Stimulated activated CD8-positive, alpha-beta memory T cell treated with anti-CD3 and anti-CD28 coated beads, Interleukin-7, amount 100 ng/mL, for 1 hour (primary cell): ENCODE measurements around the gene ABCA9.
"Not testable (repeated sequence)": the region's sequence is repeated elsewhere in the genome, so short reads cannot be mapped to it uniquely, and the experiment has no call there.

Experiments used
- DNase-seq, 2 donors: peaks; one replicate each; pipeline ENCODE4 v3.0.0-alpha.2; 2020; ENCODE audit warnings: low read depth in 2 of 2

ABCA9 gene

DNA sequence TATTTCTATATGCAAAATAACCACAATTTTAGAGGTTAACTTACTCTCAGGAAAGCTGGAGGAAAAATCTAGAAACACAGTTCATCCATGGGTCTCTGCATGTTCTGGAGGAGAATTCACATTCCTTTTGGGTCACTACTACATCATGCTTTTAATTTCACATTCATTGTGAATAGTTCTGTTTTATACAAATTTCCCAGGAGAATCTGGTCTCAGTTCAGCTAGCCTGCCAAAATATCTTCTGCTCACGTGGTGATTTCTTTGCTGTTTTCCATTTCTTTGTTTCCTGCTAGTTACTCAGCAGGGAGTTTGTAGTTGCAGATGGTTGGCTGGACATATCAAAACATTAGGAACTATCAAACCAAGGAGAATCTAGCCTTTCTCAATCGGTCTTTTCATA, at the start of gene ABCA9:
TSS of gene ABCA9 (minus strand) at position 106 of the 400 bp plus-strand sequence. CDS start 9,801 bp downstream, outside the sequence.
- DNase-seq = no peak

- DNase-seq = no peak
Observed at GRCh38 chr17:69105907-69106730, 45.4 kb upstream of the ABCA9 start.

DNA sequence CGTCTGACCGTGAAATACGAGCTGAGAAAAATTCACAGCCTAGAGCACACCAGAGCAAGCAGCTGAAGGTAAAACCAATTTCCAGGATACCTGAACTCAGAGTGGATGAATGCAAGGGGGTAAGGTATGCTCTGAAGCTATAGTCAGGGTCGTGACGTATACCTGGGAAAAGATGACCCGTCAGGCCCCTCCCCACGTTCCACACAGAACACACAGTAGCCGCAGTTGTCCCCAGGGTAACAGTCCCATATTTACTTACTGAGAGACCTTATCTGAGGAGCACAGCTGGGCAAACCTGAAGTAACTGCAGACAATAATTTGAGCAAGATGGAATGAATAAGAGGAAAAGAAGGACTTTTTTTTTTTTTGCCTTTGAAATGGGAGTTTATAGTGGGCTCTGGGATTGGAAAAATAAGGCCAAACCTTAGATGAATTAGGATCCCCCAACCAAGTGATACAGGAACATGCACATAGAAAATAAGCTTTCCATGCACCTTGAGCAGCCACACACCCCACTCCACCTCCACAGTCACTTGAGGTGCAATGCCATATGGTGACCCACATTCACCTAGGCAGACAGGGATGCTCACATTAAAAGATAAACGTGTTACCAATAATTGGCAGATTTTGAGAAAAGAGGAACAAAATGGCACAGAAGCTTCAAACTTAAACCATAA, 43.0 kb upstream of the ABCA9 start:
- no peak for DNase-seq

GRCh38 chr17:69098625-69099024, 37.9 kb upstream of the ABCA9 start:
- no peak for DNase-seq

GRCh38 chr17:69096541-69096940, 35.8 kb upstream of the ABCA9 start:
- no peak for DNase-seq

DNA sequence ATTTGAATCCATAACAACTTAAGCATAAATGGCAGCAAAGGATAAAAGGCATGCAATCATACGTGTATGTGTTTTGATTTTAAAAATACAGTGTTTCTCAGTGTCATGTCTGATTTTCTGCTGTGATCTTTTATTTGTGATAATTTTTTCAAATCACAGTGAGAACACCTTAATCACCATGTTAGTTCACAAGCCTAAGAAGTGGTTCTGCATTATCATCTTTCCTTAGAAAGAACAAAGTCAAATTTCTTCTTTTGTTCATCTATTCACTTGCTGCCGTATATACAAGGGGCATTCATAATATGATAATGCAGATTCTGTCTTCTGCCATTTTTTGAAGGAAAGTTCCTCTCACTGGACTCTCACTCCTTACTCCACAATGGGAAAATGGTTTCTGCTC, 33.3 kb upstream of the ABCA9 start:
- DNase-seq = no peak

DNA sequence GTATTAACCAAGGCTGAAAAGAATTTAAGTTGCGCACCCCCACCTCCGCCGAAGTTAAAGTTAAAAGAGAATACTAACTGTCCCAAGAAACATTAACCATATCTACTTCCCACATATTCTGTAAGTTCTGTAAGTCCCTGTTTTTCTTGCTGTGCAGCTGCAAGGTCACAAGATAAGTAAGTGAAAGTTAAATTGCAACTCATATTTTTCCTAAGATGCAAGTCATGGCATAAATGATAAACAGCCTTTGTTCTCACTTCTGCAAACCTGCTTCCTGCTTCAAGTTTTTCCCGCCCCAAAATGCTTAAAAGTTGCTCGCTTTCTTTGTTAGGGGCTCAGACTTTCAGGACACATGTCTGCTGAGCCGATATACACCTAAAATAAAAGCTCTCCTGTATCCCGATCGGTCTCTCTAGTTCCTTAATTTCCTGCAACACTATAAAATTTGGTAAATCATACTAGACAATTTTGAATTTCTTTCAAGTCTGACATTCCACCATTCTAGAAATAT, 32.6 kb upstream of the ABCA9 start:
- no peak for DNase-seq

GRCh38 chr17:69090365-69090764, 29.6 kb upstream of the ABCA9 start:
- DNase-seq = no peak

DNA sequence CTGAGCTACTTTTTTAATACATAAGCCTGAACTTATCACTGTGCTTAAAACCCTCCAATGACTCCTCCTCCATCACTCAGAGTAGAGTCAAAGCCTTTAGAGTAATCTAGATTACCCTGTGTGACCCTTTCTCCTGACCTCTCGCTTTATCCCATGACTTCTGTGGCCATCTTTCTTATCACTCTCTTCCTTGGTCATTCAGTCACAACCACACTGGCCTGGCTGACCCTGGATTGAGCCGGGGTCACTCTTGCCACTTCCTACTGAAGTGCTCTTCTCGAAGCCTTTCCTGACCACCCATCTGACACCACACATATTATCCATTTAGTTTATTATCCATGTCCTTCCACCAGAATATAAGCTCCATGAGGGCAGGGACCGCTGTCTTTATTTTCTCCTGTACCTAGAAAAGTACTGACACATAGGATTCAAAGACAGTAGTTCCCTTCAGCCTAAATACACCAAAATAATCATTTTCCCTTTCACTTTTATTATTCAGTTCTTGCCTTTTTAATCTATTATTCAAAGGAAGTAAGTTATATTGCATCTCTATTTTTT, 28.0 kb upstream of the ABCA9 start:
- no peak for DNase-seq

- DNase-seq = no peak
Observed at GRCh38 chr17:69086641-69087040, 25.9 kb upstream of the ABCA9 start.

- DNase-seq = no peak
Observed at GRCh38 chr17:69084911-69085310, 24.2 kb upstream of the ABCA9 start.

GRCh38 chr17:69082696-69083095, 22.0 kb upstream of the ABCA9 start:
- DNase-seq = no peak

- no peak for DNase-seq
Observed at GRCh38 chr17:69078864-69079263, 18.1 kb upstream of the ABCA9 start.

GRCh38 chr17:69075823-69076222, 15.1 kb upstream of the ABCA9 start:
- no peak for DNase-seq

GRCh38 chr17:69073392-69073791, 12.7 kb upstream of the ABCA9 start:
- DNase-seq = not testable (repeated sequence)

GRCh38 chr17:69072803-69073256, 12.1 kb upstream of the ABCA9 start:
- not testable (repeated sequence) for DNase-seq

DNA sequence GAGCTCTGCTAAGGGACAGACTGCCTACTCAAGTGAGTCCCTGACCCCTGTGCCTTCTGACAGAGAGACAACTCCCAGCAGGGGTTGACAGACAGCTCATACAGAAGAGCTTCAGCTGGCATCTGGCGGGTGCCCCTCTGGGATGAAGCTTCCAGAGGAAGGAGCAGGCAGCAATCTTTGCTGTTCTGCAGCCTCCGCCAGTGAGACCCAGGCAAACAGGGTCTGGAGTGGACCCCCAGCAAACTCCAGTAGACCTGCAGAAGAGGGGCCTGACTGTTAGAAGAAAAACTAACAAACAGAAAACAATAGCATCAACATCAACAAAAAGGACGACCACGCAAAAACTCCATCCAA, 10.5 kb upstream of the ABCA9 start:
- not testable (repeated sequence) for DNase-seq

- not testable (repeated sequence) for DNase-seq
Observed at GRCh38 chr17:69070378-69071232, 9.9 kb upstream of the ABCA9 start.

DNA sequence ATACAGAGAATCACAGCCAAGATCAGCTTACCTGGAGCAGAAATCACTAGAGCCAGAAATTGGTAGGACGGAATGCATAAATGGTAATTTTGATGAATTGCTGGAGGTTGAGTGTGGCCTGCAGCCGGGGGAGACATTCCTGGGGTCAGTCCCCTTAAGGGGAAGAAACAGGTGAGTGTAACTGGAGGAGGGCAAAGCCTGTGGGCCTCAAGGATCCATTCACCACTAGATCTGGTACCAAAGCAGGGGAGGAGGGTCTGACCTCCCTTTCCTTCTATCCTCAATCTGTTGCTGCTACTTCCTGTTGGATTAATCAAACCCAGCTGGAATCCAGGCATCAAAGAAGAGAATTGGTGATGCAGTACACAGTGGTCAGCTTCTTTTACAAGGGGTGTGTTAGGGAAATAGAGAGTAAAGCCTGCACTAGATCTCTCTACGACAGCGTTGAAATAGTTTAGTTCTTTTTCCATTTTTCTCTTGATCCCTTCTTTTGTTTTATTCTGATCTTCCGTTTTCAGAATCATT, 8.6 kb upstream of the ABCA9 start:
- DNase-seq = no peak

DNA sequence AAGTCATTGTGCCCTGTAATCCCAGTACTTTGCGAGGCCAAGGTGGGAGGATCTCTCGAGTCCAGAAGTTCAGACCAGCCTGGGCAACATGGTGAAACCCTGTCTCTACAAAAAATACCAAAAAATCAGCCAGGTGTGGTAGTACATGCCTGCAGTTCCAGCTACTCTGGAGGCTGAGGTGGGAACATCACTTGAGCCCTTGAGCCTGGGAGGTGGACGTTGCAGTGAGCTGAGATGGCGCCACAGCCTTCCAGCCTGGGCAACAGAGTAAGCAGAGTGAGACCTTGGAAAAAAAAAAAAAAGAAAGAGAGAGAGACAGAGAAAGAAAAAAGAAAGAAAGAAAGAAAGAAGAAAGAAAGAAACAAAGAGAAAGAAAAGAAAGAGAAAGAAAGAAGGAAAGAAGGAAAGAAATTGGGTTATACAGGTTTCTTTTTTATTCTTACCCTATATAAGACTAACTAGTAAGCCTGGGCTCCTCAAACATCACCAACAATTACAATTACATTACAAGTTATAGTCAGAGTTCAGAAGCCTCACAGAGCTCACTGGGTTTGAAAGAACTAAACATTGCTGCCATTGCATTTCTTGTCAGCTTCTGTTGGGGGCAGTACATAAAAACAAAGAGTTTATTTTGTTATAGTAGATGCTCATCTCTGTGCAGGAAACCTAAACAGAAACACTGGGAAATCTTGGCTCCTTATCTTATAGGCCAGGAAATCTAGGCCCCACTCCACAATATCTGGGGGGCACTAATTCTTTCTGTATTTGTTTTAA, 6.7 kb upstream of the ABCA9 start:
- DNase-seq = no peak

- DNase-seq = no peak
Observed at GRCh38 chr17:69066482-69066881, 5.8 kb upstream of the ABCA9 start.
